ENCODE measurements around the gene TLR9. TPM values are rescaled to one million over a fixed set of nuclear protein-coding genes. Genes with fewer than 3 reads are reported as not detected.

The TLR9 gene
- total RNA-seq, 1 experiment from 2014 or later, result not detected

DNA sequence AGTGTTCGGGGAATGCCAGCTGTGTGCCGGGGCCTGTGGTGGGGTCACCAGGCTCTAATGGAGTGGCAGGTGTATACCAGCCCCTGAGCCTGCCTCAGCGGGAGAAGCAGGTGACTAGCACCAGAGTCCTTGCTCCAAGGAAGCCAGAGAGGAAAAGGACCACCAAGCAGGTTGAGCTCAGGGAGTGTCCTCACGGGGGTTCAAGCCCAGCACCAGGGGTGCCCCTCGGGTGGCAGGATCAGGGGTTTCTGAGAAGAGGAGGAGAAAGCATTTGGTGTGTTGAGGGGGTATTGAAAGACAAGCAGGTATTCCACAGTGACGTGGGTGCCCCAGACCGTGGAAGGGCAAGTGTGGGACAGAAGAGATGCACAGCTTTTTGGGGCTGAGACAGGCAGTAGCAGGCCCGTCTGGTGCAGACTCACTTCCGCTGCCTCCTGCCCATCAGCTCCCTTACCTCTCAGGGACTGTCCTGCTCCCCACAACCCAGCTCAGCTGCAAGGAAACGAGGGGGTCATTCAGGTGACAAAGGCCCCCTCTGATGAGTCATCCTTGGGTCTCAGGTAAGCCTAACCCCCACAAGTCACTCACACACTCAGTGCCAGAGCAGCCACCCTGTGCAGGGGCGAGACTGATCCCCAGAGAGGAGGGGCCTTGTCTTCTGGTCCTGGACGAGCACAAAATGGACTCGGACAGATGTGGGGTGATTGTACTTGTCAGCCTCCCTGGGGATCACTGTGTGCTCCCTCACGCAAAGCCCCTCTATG, 49.8 kb downstream of the TLR9 start:
- DNase-seq, result no peak
- Histone ChIP-seq H3K4me3 (ENCODE audit: insufficient read depth, low read depth, low read length) (no peak overlapping the region), H3K27me3 (ENCODE audit: control insufficient read depth, insufficient read depth, low read length) (no peaks in the 10 kb centered on the region), H3K36me3 (replicated peaks; ENCODE audit: control insufficient read depth, insufficient read depth, low read length) (no peaks in the 10 kb centered on the region)

GRCh38 chr3:52174896-52175295, 50.5 kb downstream of the TLR9 start:
- no peaks in the 10 kb centered on the region for H3K36me3 ChIP-seq (replicated peaks; ENCODE audit: control insufficient read depth, insufficient read depth, low read length)
- H3K27me3 ChIP-seq (ENCODE audit: control insufficient read depth, insufficient read depth, low read length), result no peaks in the 10 kb centered on the region
- no peak overlapping the region for H3K4me3 ChIP-seq (ENCODE audit: insufficient read depth, low read depth, low read length)
- DNase-seq, result no peak

DNA sequence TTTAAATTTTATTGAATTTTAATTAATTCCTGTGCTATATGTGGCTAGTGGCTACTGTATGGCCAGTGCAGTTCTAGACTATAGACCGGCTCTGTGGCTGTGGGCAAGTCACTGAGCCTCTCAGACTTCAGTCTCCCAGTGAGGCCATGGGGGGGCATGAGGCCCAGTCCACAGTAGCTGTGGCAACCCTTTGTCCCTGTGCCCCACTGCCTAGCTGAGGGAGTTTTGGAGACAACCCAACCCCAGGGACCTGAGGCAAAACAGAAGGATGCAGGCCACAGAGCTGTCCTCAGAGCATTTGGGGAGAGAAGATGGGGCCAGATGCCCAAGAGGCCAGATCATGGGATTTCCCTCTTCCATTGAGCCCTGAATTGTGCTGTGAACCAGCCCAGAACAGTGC, 52.3 kb downstream of the TLR9 start:
- no peaks in the 10 kb centered on the region for H3K27me3 ChIP-seq (ENCODE audit: control insufficient read depth, insufficient read depth, low read length)
- no peak overlapping the region for H3K4me3 ChIP-seq (ENCODE audit: insufficient read depth, low read depth, low read length)
- H3K36me3 ChIP-seq (replicated peaks; ENCODE audit: control insufficient read depth, insufficient read depth, low read length), result no peaks in the 10 kb centered on the region
- DNase-seq, result no peak

GRCh38 chr3:52172262-52172757, 53.1 kb downstream of the TLR9 start:
- Histone ChIP-seq H3K27me3 (ENCODE audit: control insufficient read depth, insufficient read depth, low read length) (no peaks in the 10 kb centered on the region), H3K36me3 (replicated peaks; ENCODE audit: control insufficient read depth, insufficient read depth, low read length) (no peaks in the 10 kb centered on the region), H3K4me3 (ENCODE audit: insufficient read depth, low read depth, low read length) (no peak overlapping the region)
- DNase-seq, result no peak

DNA sequence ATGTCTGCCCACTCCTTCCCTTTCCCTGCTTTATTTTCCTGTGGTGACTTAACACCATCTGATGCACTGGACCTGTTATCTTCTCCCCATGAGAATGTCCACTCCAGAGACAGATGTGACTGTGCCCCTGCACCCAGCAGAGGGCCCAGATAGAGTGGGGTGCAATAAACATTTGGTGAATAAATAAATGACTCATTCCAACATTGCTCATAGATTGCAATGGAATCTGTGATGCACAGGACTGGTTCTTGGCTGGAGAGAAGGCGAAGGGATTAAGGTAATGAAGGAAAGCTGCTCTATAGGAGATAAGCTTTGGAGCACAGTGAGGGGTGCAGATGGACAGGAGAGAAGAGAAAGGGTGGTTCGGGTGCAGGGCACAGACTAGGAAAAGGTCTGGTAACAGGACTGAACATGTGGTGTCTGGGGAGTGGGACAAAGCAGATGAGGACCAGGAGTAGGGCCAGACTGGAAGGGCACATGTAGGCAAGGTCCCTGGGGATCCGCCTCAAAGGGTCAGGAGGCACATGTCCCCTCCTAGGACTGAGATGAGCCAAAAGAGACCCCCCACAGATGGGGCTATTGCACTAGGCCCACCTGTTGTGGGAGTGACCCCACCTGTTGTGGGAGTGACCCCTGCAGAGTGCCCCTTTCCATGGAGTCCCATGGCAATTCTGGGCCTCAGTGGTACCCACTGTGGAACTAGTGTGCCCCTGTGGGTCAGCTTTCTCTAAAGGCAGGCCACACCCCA, 53.8 kb downstream of the TLR9 start:
- no peaks in the 10 kb centered on the region for H3K27me3 ChIP-seq (ENCODE audit: control insufficient read depth, insufficient read depth, low read length)
- H3K4me3 ChIP-seq (ENCODE audit: insufficient read depth, low read depth, low read length), result no peak overlapping the region
- no peak for DNase-seq
- no peaks in the 10 kb centered on the region for H3K36me3 ChIP-seq (replicated peaks; ENCODE audit: control insufficient read depth, insufficient read depth, low read length)

Other genes starting within 250 kb of the TLR9 start
- 97.7 and 101 TPM in 2 replicates for gene ACY1, start 242.1 kb downstream of the TLR9 start, total RNA-seq (2014; rRNA removed; shearing (Covaris generic))
- gene RPL29, start 229.8 kb downstream of the TLR9 start, total RNA-seq (2014; rRNA removed; shearing (Covaris generic)), result 1,001 and 1,107 TPM in 2 replicates
- 19.5 and 21.7 TPM in 2 replicates for gene DUSP7, start 169.1 kb downstream of the TLR9 start, total RNA-seq (2014; rRNA removed; shearing (Covaris generic))
- gene POC1A, start 71.2 kb downstream of the TLR9 start, total RNA-seq (2014; rRNA removed; shearing (Covaris generic)), result 25.1 and 26.4 TPM in 2 replicates
- 63.8 and 86.9 TPM in 2 replicates for gene ALAS1, start 27.5 kb downstream of the TLR9 start, total RNA-seq (2014; rRNA removed; shearing (Covaris generic))
- 85.8 and 99.0 TPM in 2 replicates for gene TWF2, start 13.5 kb upstream of the TLR9 start, total RNA-seq (2014; rRNA removed; shearing (Covaris generic))
- 2.9 and 4.5 TPM in 2 replicates for gene PPM1M, start 20.1 kb upstream of the TLR9 start, total RNA-seq (2014; rRNA removed; shearing (Covaris generic))
- gene WDR82, start 53.0 kb upstream of the TLR9 start, total RNA-seq (2014; rRNA removed; shearing (Covaris generic)), result 60.3 and 63.8 TPM in 2 replicates
- gene GLYCTK, start 62.2 kb upstream of the TLR9 start, total RNA-seq (2014; rRNA removed; shearing (Covaris generic)), result 6.1 and 8.5 TPM in 2 replicates
- gene DNAH1, start 90.7 kb upstream of the TLR9 start, total RNA-seq (2014; rRNA removed; shearing (Covaris generic)), result 0.48 and 2.0 TPM in 2 replicates
- 128 and 145 TPM in 2 replicates for gene BAP1, start 184.4 kb upstream of the TLR9 start, total RNA-seq (2014; rRNA removed; shearing (Covaris generic))
- 16.5 and 25.2 TPM in 2 replicates for gene PHF7, start 185.0 kb upstream of the TLR9 start, total RNA-seq (2014; rRNA removed; shearing (Covaris generic))
- 1.1 and 2.2 TPM in 2 replicates for gene SEMA3G, start 219.5 kb upstream of the TLR9 start, total RNA-seq (2014; rRNA removed; shearing (Covaris generic))
- gene TNNC1, start 228.4 kb upstream of the TLR9 start, total RNA-seq (2014; rRNA removed; shearing (Covaris generic)), result 4.2 and 7.2 TPM in 2 replicates
- gene NISCH, start 230.0 kb upstream of the TLR9 start, total RNA-seq (2014; rRNA removed; shearing (Covaris generic)), result 51.1 and 70.7 TPM in 2 replicates

Data from H7 (cell line).